ENCODE results near the gene PPIE. TPM values are rescaled to one million over a fixed set of nuclear protein-coding genes. Genes with fewer than 3 reads are reported as not detected.

Gene PPIE
- total and polyA plus RNA-seq, 2 of the 13 experiments (the other 11 are each of a cell fraction or from before 2014, with no cell fraction given), result 15.3 to 26.3 TPM

- H3K9ac ChIP-seq (ENCODE audit: insufficient read depth, low read depth, low read length), result no peak overlapping the region
- POLR2A ChIA-PET, result no interaction called here
- 69% methylated on average over 12 of the region's 12 CpGs for WGBS (ENCODE audit: low lambda C conversion rate)
These were observed 37.7 kb downstream of the PPIE start for GRCh38 chr1:39776400-39776713.

More at GRCh38 chr1:39776400-39776713, 37.7 kb downstream of the PPIE start:
- H3K9me3 ChIP-seq (ENCODE audit: low read length), result no peaks in the 10 kb centered on the region
- no peaks in the 10 kb centered on the region for H3K36me3 ChIP-seq (replicated peaks in 1 of 2; ENCODE audit: control insufficient read depth in 1 of 2, insufficient read depth in 2 of 2, low read length in 2 of 2)
- intact Hi-C loops (cut with micrococcal nuclease; ENCODE audit: unreplicated experiment), result no loop called here
- CTCF ChIA-PET (ENCODE audit: low intra/inter-chr PET ratio, low total read pairs), result no interaction called here
- H4K20me1 ChIP-seq (ENCODE audit: insufficient read depth, low read length), result no peaks in the 10 kb centered on the region
- BruUV-seq (replicated peaks), result no TSS peak
- no peaks in the 10 kb centered on the region for H3K79me2 ChIP-seq (ENCODE audit: insufficient read depth, low read length)
- H3K4me3 ChIP-seq (replicated peaks in 1 of 3; ENCODE audit: insufficient read depth in 1 of 3, low read depth in 2 of 3, low read length in 3 of 3), result no peak overlapping the region
- TF ChIP-seq MXD1 (CRISPR knock-in tag; IDR thresholded peaks at IDR 0.05) (no peak), ZBTB49 (CRISPR knock-in tag; IDR thresholded peaks at IDR 0.05; ENCODE audit: borderline replicate concordance) (no peak), FOSL1 (CRISPR knock-in tag; IDR thresholded peaks at IDR 0.05; ENCODE audit: borderline replicate concordance) (no peak), ZNF878 (CRISPR knock-in tag; IDR thresholded peaks at IDR 0.05) (no peak)
- H3K27ac ChIP-seq (ENCODE audit: extremely low read length, insufficient read depth, low read length), result no peak overlapping the region
- peaks cover 10% of the 10 kb centered on the region; the same call in 1 of the 2 replicates for H3K4me1 ChIP-seq (ENCODE audit: insufficient read depth, low read length)
- ATAC-seq (no peak), DNase-seq (ENCODE audit: low spot score) (no peak), FAIRE-seq (no peak)
- no peak overlapping the region for H2AFZ ChIP-seq (ENCODE audit: low read length)
- H3K4me2 ChIP-seq (ENCODE audit: low read depth, low read length), result no peak overlapping the region
- H3K27me3 ChIP-seq (ENCODE audit: control insufficient read depth in 1 of 2, insufficient read depth in 2 of 2, low read length in 2 of 2), result no peaks in the 10 kb centered on the region
- in situ Hi-C loops (cut with HindIII; ENCODE audit: extremely low pct_ligation_motif_present, low pct_unique_long_range_greater_than_20kb), result no loop called here
